Activated T-helper 2 cell treated with anti-CD3 and anti-CD28 coated beads, Interferon-gamma antibody, Interleukin-2, Interleukin-4, amounts not matched to agents 10 μg/mL and 5 μg/mL and 100 μg/mL, durations not matched to agents 14 hours and 24 hours and 36 hours (primary cell): Measurements from ENCODE around the gene TCEA3. TPM values are rescaled to one million over a fixed set of nuclear protein-coding genes. Genes with fewer than 3 reads are reported as not detected.
A peak's percentile ranks its signal among the peaks of the same experiment; 100 is the strongest.

Experiments
- DNase-seq: peaks from one replicate; pipeline ENCODE4 v3.0.0; 2021; ENCODE audit warnings: low spot score
- H3K27ac Mint-ChIP-seq: one replicate; pipeline ENCODE4 v1.8.0; 2021; ENCODE audit warnings: mixed read lengths
- H3K27me3 Mint-ChIP-seq: one replicate; pipeline ENCODE4 v1.8.0; 2021; ENCODE audit warnings: low read depth, mixed read lengths
- H3K36me3 Mint-ChIP-seq: one replicate; pipeline ENCODE4 v1.8.0; 2021; ENCODE audit warnings: low read depth, mixed read lengths
- H3K4me1 Mint-ChIP-seq: one replicate; pipeline ENCODE4 v1.8.0; 2021; ENCODE audit warnings: low read depth, mixed read lengths
- H3K4me3 Mint-ChIP-seq: one replicate; pipeline ENCODE4 v1.8.0; 2021; ENCODE audit warnings: low read depth, mild to moderate bottlenecking, moderate library complexity, mixed read lengths
- H3K9me3 Mint-ChIP-seq: one replicate; pipeline ENCODE4 v1.8.0; 2021; ENCODE audit warnings: mixed read lengths
- intact Hi-C: fragments of 100-400 bp; cut with micrococcal nuclease; formaldehyde crosslinking; loops from one replicate; pipeline ENCODE4 v1.15.1; 2023
- total RNA-seq: library from RNA; stranded (reverse); gene quantifications from 2 replicates; pipeline ENCODE4 v1.2.3, GENCODE V29; 2022

TCEA3 gene
- total RNA-seq, 1 donor from 2014 or later, result 3.3 TPM

- peaks cover 3% of the 10 kb centered on the region for H3K27me3 Mint-ChIP-seq
- no peaks in the 10 kb centered on the region for H3K9me3 Mint-ChIP-seq
- H3K4me3 Mint-ChIP-seq, result no peak overlapping the region
- no peaks in the 10 kb centered on the region for H3K36me3 Mint-ChIP-seq
- no peak overlapping the region for H3K27ac Mint-ChIP-seq
- H3K4me1 Mint-ChIP-seq, result no peaks in the 10 kb centered on the region
- intact Hi-C loops, result no loop called here
- DNase-seq, result no peak
Observed at GRCh38 chr1:23441446-23442148, 17.0 kb upstream of the TCEA3 start.

- intact Hi-C loops, result no loop called here
- H3K27ac Mint-ChIP-seq, result no peak overlapping the region
- peaks cover 10% of the 10 kb centered on the region for H3K27me3 Mint-ChIP-seq
- no peaks in the 10 kb centered on the region for H3K4me1 Mint-ChIP-seq
- H3K4me3 Mint-ChIP-seq, result no peak overlapping the region
- no peak for DNase-seq
- H3K36me3 Mint-ChIP-seq, result no peaks in the 10 kb centered on the region
- no peaks in the 10 kb centered on the region for H3K9me3 Mint-ChIP-seq
Observed at GRCh38 chr1:23438545-23438944, 14.0 kb upstream of the TCEA3 start.

GRCh38 chr1:23437355-23437664 lies 12.8 kb upstream of the TCEA3 start:
- Mint-ChIP-seq H3K4me3 (no peak overlapping the region), H3K27me3 (peaks cover 10% of the 10 kb centered on the region), H3K27ac (no peak overlapping the region), H3K9me3 (no peaks in the 10 kb centered on the region), H3K36me3 (no peaks in the 10 kb centered on the region), H3K4me1 (no peaks in the 10 kb centered on the region)
- DNase-seq, result no peak
- intact Hi-C loops, result no loop called here

DNA sequence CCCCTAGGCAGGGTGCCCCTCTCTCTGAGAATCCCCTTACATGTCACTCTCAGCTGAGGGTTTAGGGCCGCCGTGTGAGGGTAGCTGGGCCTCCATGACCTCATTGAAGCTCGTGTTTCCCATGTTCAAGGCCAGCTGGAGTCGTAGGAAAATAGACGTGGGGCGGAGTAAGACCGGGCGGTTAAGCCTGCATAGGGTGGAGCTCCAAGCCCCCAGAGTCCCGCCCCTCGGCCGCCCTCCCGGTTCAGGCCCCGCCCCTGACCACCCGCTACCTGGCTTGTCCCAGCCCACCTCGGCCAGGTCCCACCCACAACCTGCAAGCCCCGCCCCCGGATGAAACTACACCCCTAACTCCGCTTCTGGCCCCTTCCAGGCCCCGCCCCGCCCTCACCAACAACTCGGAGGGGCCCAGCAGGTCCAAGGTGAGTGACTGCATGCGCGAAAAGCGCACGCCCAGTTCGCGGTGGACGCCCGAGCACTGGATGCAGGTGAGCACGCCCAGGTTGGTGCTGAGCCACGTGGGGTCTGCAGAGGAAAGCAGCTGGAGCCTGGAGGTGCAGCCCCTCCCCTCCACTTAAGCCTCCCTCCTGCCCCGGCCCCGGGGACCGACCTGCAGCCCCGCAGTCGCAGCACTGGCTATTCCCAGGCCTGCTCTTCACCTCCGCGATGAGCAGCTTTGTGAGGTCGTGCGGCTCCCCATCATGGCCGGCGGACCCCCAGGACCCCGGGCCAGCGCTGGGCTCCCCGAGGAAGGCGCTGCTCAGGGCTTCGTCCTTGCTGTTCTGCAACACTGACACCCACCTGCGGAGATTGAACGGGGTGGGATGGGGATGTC lies 12.2 kb upstream of the TCEA3 start:
- Mint-ChIP-seq H3K27me3 (peaks cover 10% of the 10 kb centered on the region), H3K4me3 (no peak overlapping the region)
- intact Hi-C loops, result no loop called here

DNA sequence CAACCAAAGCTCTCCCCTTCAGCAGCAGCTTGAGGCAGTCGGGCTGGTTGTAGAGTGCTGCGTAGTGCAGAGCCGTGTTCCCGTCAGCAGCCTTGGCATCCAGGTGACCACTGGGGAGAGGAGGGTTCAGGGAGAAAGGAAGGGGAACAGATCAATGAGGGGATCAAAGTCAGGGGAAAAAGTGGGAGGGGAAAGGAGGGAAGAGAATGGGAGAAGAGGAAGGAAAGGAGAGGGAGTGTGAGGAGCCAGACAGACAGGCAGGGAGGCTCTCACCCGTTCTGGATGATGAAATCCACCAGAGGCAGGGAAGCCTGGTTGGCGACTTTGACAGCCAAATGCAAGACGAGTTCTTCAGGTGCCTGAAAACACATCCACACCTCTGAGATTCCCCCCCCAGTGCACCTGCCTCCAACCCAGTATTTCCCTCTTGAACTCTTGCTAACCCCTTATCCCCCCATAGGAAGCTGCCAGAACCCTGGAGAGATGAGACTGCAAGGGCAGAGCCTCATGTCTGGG lies 9.8 kb upstream of the TCEA3 start:
- Mint-ChIP-seq H3K4me1 (no peaks in the 10 kb centered on the region), H3K27ac (no peak overlapping the region), H3K36me3 (no peaks in the 10 kb centered on the region), H3K27me3 (peaks cover 12% of the 10 kb centered on the region), H3K9me3 (no peaks in the 10 kb centered on the region), H3K4me3 (no peak overlapping the region)
- DNase-seq, result no peak
- intact Hi-C loops, result no loop called here

More for the DNA sequence above, 12.2 kb upstream of the TCEA3 start:
- no peak for DNase-seq
- no peaks in the 10 kb centered on the region for H3K36me3 Mint-ChIP-seq
- H3K27ac Mint-ChIP-seq, result no peak overlapping the region
- no peaks in the 10 kb centered on the region for H3K9me3 Mint-ChIP-seq
- no peaks in the 10 kb centered on the region for H3K4me1 Mint-ChIP-seq

- intact Hi-C loops, result no loop called here
- Mint-ChIP-seq H3K36me3 (no peaks in the 10 kb centered on the region), H3K4me3 (no peak overlapping the region), H3K27me3 (peaks cover 20% of the 10 kb centered on the region), H3K27ac (no peak overlapping the region), H3K4me1 (no peaks in the 10 kb centered on the region), H3K9me3 (no peaks in the 10 kb centered on the region)
- DNase-seq, result no peak
Observed at GRCh38 chr1:23433122-23433521, 8.6 kb upstream of the TCEA3 start.

- H3K9me3 Mint-ChIP-seq, result no peaks in the 10 kb centered on the region
- no peaks in the 10 kb centered on the region for H3K4me1 Mint-ChIP-seq
- peaks cover 29% of the 10 kb centered on the region for H3K27me3 Mint-ChIP-seq
- H3K27ac Mint-ChIP-seq, result no peak overlapping the region
- no peaks in the 10 kb centered on the region for H3K36me3 Mint-ChIP-seq
- no peak overlapping the region for H3K4me3 Mint-ChIP-seq
- DNase-seq, result no peak
- intact Hi-C loops, result no loop called here
Observed at GRCh38 chr1:23431431-23431830, 6.9 kb upstream of the TCEA3 start.

- H3K27me3 Mint-ChIP-seq, result peaks cover 35% of the 10 kb centered on the region
- intact Hi-C loops, result no loop called here
Observed at GRCh38 chr1:23430803-23431202, 6.3 kb upstream of the TCEA3 start.

GRCh38 chr1:23428136-23428905 lies 3.8 kb upstream of the TCEA3 start:
- DNase-seq, result no peak
- intact Hi-C loops, result no loop called here
- Mint-ChIP-seq H3K9me3 (no peaks in the 10 kb centered on the region), H3K27ac (no peak overlapping the region), H3K4me3 (no peak overlapping the region), H3K27me3 (peaks cover 42% of the 10 kb centered on the region), H3K4me1 (peaks cover 3% of the 10 kb centered on the region), H3K36me3 (no peaks in the 10 kb centered on the region)

More at GRCh38 chr1:23430803-23431202, 6.3 kb upstream of the TCEA3 start:
- no peak overlapping the region for H3K27ac Mint-ChIP-seq
- H3K9me3 Mint-ChIP-seq, result no peaks in the 10 kb centered on the region
- no peaks in the 10 kb centered on the region for H3K36me3 Mint-ChIP-seq
- no peaks in the 10 kb centered on the region for H3K4me1 Mint-ChIP-seq
- DNase-seq, result no peak
- no peak overlapping the region for H3K4me3 Mint-ChIP-seq

DNA sequence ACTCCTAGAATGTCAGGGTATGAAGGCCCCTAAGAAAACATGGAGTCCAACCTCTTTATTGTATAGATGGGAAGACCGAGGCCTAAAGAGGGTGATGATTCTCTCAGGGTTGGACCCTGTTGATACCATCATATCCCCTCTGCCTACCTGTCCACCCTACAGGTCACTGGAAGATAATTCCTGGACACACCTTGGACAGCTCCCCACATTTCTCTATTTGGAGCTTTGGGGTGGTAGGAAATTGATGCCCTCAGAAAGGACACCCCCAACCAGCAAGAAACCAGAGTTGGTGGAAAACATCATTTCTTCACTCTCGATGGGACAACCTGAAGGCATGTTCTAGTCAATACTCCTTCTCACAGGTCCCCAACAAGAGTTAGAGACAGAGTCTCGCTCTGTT lies 3.0 kb upstream of the TCEA3 start:
- H3K4me3 Mint-ChIP-seq, result no peak overlapping the region
- no peak for DNase-seq
- H3K9me3 Mint-ChIP-seq, result no peaks in the 10 kb centered on the region
- intact Hi-C loops, result no loop called here
- H3K36me3 Mint-ChIP-seq, result no peaks in the 10 kb centered on the region
- H3K27ac Mint-ChIP-seq, result no peak overlapping the region
- peaks cover 10% of the 10 kb centered on the region for H3K4me1 Mint-ChIP-seq
- H3K27me3 Mint-ChIP-seq, result peaks cover 45% of the 10 kb centered on the region

- H3K4me1 Mint-ChIP-seq, result peaks cover 18% of the 10 kb centered on the region
- H3K36me3 Mint-ChIP-seq, result no peaks in the 10 kb centered on the region
- intact Hi-C loops, result no loop called here
- H3K27me3 Mint-ChIP-seq, result peaks cover 45% of the 10 kb centered on the region
- H3K9me3 Mint-ChIP-seq, result no peaks in the 10 kb centered on the region
- no peak overlapping the region for H3K4me3 Mint-ChIP-seq
- no peak overlapping the region for H3K27ac Mint-ChIP-seq
- DNase-seq, result no peak
Observed at GRCh38 chr1:23426828-23427227, 2.3 kb upstream of the TCEA3 start.

- Mint-ChIP-seq H3K9me3 (no peaks in the 10 kb centered on the region), H3K27ac (no peak overlapping the region), H3K27me3 (peaks cover 49% of the 10 kb centered on the region), H3K36me3 (no peaks in the 10 kb centered on the region), H3K4me3 (peak overlapping the region; percentile 61), H3K4me1 (peaks cover 18% of the 10 kb centered on the region)
- no peak for DNase-seq
- intact Hi-C loops, result no loop called here
Observed at GRCh38 chr1:23425193-23425494, 596 bp upstream of the TCEA3 start.
